ENCODE results near the gene NFATC3. TPM values are rescaled to one million over a fixed set of nuclear protein-coding genes. Genes with fewer than 3 reads are reported as not detected.

Gene NFATC3
- total RNA-seq, 5 donors from 2014 or later (not counting 1 experiment from before 2014, with no cell fraction given): 111 to 144 (median 116) TPM

GRCh38 chr16:68047987-68048386, 37.2 kb upstream of the NFATC3 start:
- Mint-ChIP-seq H3K4me1 (peaks cover 4 to 9% (median 5%) of the 10 kb centered on the region in 3 donors), H3K4me3 (no peak overlapping the region), H3K27ac (no peak overlapping the region), H3K27me3 (no peaks in the 10 kb centered on the region), H3K9me3 (no peaks in the 10 kb centered on the region), H3K36me3 (peaks cover 30% of the 10 kb centered on the region)
- no peaks in the 10 kb centered on the region for H3K9me3 ChIP-seq
- no peaks in the 10 kb centered on the region for H3K4me1 ChIP-seq (ENCODE audit: control insufficient read depth in 1 of 2, extremely low read depth in 1 of 2, insufficient read depth in 2 of 2, low read length in 2 of 2)
- no CpG with 5 or more reads among the region's 2 CpGs for WGBS (ENCODE audit: insufficient coverage)
- ChIA-PET CTCF (interaction anchor here in 1 of 2 donors (0.6 kb wide), 1 partner anchor 287 kb away, joined by 5 read pairs; no protein-coding TSS in a partner anchor), POLR2A (interaction anchor here in 1 of 2 donors (0.6 kb wide), 1 partner anchor 403 kb away, joined by 13 read pairs; no protein-coding TSS in a partner anchor)
- H3K36me3 ChIP-seq (ENCODE audit: control insufficient read depth in 2 of 2, extremely low read depth in 1 of 2, insufficient read depth in 1 of 2, low read length in 1 of 2): peaks cover 11 to 25% of the 10 kb centered on the region in 2 donors
- DNase-seq (no peak), ATAC-seq (replicated peaks in 1 of 4) (no peak)
- H3K4me3 ChIP-seq (ENCODE audit: control insufficient read depth in 1 of 2, extremely low read depth in 1 of 2, low read length in 1 of 2): no peak overlapping the region
- H3K27ac ChIP-seq (ENCODE audit: low read length): no peak overlapping the region
- no peaks in the 10 kb centered on the region for H3K27me3 ChIP-seq (replicated peaks in 1 of 2; ENCODE audit: control insufficient read depth in 2 of 2, extremely low read depth in 1 of 2, insufficient read depth in 2 of 2, low read length in 1 of 2)

- WGBS (ENCODE audit: insufficient coverage): no CpG with 5 or more reads among the region's 2 CpGs
Observed at GRCh38 chr16:68049449-68049848, 35.7 kb upstream of the NFATC3 start.

GRCh38 chr16:68055395-68055794, 29.8 kb upstream of the NFATC3 start:
- Histone ChIP-seq H3K36me3 (ENCODE audit: control insufficient read depth in 2 of 2, extremely low read depth in 1 of 2, insufficient read depth in 1 of 2, low read length in 1 of 2) (peaks cover 15 to 28% of the 10 kb centered on the region in 2 donors), H3K9me3 (no peaks in the 10 kb centered on the region), H3K27me3 (replicated peaks in 1 of 2; ENCODE audit: control insufficient read depth in 2 of 2, extremely low read depth in 1 of 2, insufficient read depth in 2 of 2, low read length in 1 of 2) (no peaks in the 10 kb centered on the region), H3K27ac (ENCODE audit: low read length) (no peak overlapping the region), H3K4me3 (ENCODE audit: control insufficient read depth in 1 of 2, extremely low read depth in 1 of 2, low read length in 1 of 2) (no peak overlapping the region), H3K4me1 (ENCODE audit: control insufficient read depth in 1 of 2, extremely low read depth in 1 of 2, insufficient read depth in 2 of 2, low read length in 2 of 2) (peaks cover 4 to 18% of the 10 kb centered on the region in 2 experiments)
- H3K9me3 Mint-ChIP-seq: no peaks in the 10 kb centered on the region
- peaks cover 48% of the 10 kb centered on the region for H3K36me3 Mint-ChIP-seq
- H3K4me3 Mint-ChIP-seq: no peak overlapping the region
- no peak overlapping the region for H3K27ac Mint-ChIP-seq
- H3K4me1 Mint-ChIP-seq: peaks cover 12 to 20% (median 15%) of the 10 kb centered on the region in 3 donors
- ChIA-PET POLR2A (no interaction called here), CTCF (no interaction called here)
- WGBS (ENCODE audit: insufficient coverage): 100% methylated on average over 1 of the region's 3 CpGs
- no peak for ATAC-seq (replicated peaks in 1 of 4)
- no peak for DNase-seq
- H3K27me3 Mint-ChIP-seq: no peaks in the 10 kb centered on the region

More at GRCh38 chr16:68049449-68049848, 35.7 kb upstream of the NFATC3 start:
- no peaks in the 10 kb centered on the region for H3K9me3 Mint-ChIP-seq
- no peaks in the 10 kb centered on the region for H3K4me1 ChIP-seq (ENCODE audit: control insufficient read depth in 1 of 2, extremely low read depth in 1 of 2, insufficient read depth in 2 of 2, low read length in 2 of 2)
- H3K36me3 ChIP-seq (ENCODE audit: control insufficient read depth in 2 of 2, extremely low read depth in 1 of 2, insufficient read depth in 1 of 2, low read length in 1 of 2): peaks cover 11 to 32% of the 10 kb centered on the region in 2 donors
- no peak overlapping the region for H3K4me3 ChIP-seq (ENCODE audit: control insufficient read depth in 1 of 2, extremely low read depth in 1 of 2, low read length in 1 of 2)
- peaks cover 4 to 9% (median 5%) of the 10 kb centered on the region in 3 donors for H3K4me1 Mint-ChIP-seq
- no peak overlapping the region for H3K4me3 Mint-ChIP-seq
- ChIA-PET CTCF (no interaction called here), POLR2A (no interaction called here)
- ATAC-seq (replicated peaks in 1 of 4) (no peak), DNase-seq (no peak)
- H3K27ac ChIP-seq (ENCODE audit: low read length): no peak overlapping the region
- H3K9me3 ChIP-seq: no peaks in the 10 kb centered on the region
- H3K27me3 ChIP-seq (replicated peaks in 1 of 2; ENCODE audit: control insufficient read depth in 2 of 2, extremely low read depth in 1 of 2, insufficient read depth in 2 of 2, low read length in 1 of 2): no peaks in the 10 kb centered on the region
- H3K27ac Mint-ChIP-seq: no peak overlapping the region
- peaks cover 42% of the 10 kb centered on the region for H3K36me3 Mint-ChIP-seq
- H3K27me3 Mint-ChIP-seq: no peaks in the 10 kb centered on the region

GRCh38 chr16:68059804-68060203, 25.4 kb upstream of the NFATC3 start:
- H3K4me1 ChIP-seq (ENCODE audit: control insufficient read depth in 1 of 2, extremely low read depth in 1 of 2, insufficient read depth in 2 of 2, low read length in 2 of 2): peaks cover 19 to 62% of the 10 kb centered on the region in 2 experiments
- peak overlapping the region; percentile 47 for H3K27ac ChIP-seq (ENCODE audit: low read length)
- Mint-ChIP-seq H3K9me3 (no peaks in the 10 kb centered on the region), H3K4me1 (peaks cover 47 to 58% (median 49%) of the 10 kb centered on the region in 3 donors), H3K27ac (peak overlapping the region; percentile 71 to 75), H3K4me3 (no peak overlapping the region), H3K27me3 (no peaks in the 10 kb centered on the region), H3K36me3 (peaks cover 36% of the 10 kb centered on the region)
- H3K4me3 ChIP-seq (ENCODE audit: control insufficient read depth in 1 of 2, extremely low read depth in 1 of 2, low read length in 1 of 2): no peak overlapping the region
- H3K36me3 ChIP-seq (ENCODE audit: control insufficient read depth in 2 of 2, extremely low read depth in 1 of 2, insufficient read depth in 1 of 2, low read length in 1 of 2): peaks cover 7 to 13% of the 10 kb centered on the region in 2 donors
- DNase-seq (no peak), ATAC-seq (replicated peaks in 1 of 4) (no peak)
- ChIA-PET CTCF (no interaction called here), POLR2A (no interaction called here)
- no peaks in the 10 kb centered on the region for H3K9me3 ChIP-seq
- no peaks in the 10 kb centered on the region for H3K27me3 ChIP-seq (replicated peaks in 1 of 2; ENCODE audit: control insufficient read depth in 2 of 2, extremely low read depth in 1 of 2, insufficient read depth in 2 of 2, low read length in 1 of 2)

GRCh38 chr16:68061396-68061795, 23.8 kb upstream of the NFATC3 start:
- WGBS (ENCODE audit: insufficient coverage): 100% methylated on average over 1 of the region's 3 CpGs
- Mint-ChIP-seq H3K4me1 (peaks cover 60 to 70% (median 65%) of the 10 kb centered on the region in 3 donors), H3K9me3 (no peaks in the 10 kb centered on the region), H3K27me3 (no peaks in the 10 kb centered on the region), H3K27ac (peak overlapping the region; percentile 86 to 89), H3K4me3 (no peak overlapping the region), H3K36me3 (peaks cover 25% of the 10 kb centered on the region)
- Histone ChIP-seq H3K9me3 (no peaks in the 10 kb centered on the region), H3K27ac (ENCODE audit: low read length) (peak overlapping the region; percentile 39), H3K4me3 (ENCODE audit: control insufficient read depth in 1 of 2, extremely low read depth in 1 of 2, low read length in 1 of 2) (no peak overlapping the region), H3K4me1 (ENCODE audit: control insufficient read depth in 1 of 2, extremely low read depth in 1 of 2, insufficient read depth in 2 of 2, low read length in 2 of 2) (peaks cover 30 to 76% of the 10 kb centered on the region in 2 experiments), H3K36me3 (ENCODE audit: control insufficient read depth in 2 of 2, extremely low read depth in 1 of 2, insufficient read depth in 1 of 2, low read length in 1 of 2) (peaks cover 0 to 5% of the 10 kb centered on the region in 2 donors), H3K27me3 (replicated peaks in 1 of 2; ENCODE audit: control insufficient read depth in 2 of 2, extremely low read depth in 1 of 2, insufficient read depth in 2 of 2, low read length in 1 of 2) (no peaks in the 10 kb centered on the region)
- ATAC-seq (replicated peaks in 1 of 4): no peak
- POLR2A ChIA-PET: interaction anchor here in 1 of 2 donors (0.5 kb wide), 1 partner anchor 578 kb away, joined by 3 read pairs; the partner anchor contains the start of gene AGRP
- CTCF ChIA-PET: interaction anchor here in 1 of 2 donors (0.6 kb wide), 2 partner anchors 10 to 21 kb away, joined by 3 to 5 read pairs; no protein-coding TSS in a partner anchor
- DNase-seq: no peak

GRCh38 chr16:68062910-68063393, 22.2 kb upstream of the NFATC3 start:
- Histone ChIP-seq H3K9me3 (no peaks in the 10 kb centered on the region), H3K4me3 (ENCODE audit: control insufficient read depth in 1 of 2, extremely low read depth in 1 of 2, low read length in 1 of 2) (no peak overlapping the region), H3K4me1 (ENCODE audit: control insufficient read depth in 1 of 2, extremely low read depth in 1 of 2, insufficient read depth in 2 of 2, low read length in 2 of 2) (peaks cover 30 to 80% of the 10 kb centered on the region in 2 experiments), H3K27ac (ENCODE audit: low read length) (peak overlapping the region; percentile 49), H3K27me3 (replicated peaks in 1 of 2; ENCODE audit: control insufficient read depth in 2 of 2, extremely low read depth in 1 of 2, insufficient read depth in 2 of 2, low read length in 1 of 2) (no peaks in the 10 kb centered on the region), H3K36me3 (ENCODE audit: control insufficient read depth in 2 of 2, extremely low read depth in 1 of 2, insufficient read depth in 1 of 2, low read length in 1 of 2) (peaks cover 0 to 4% of the 10 kb centered on the region in 2 donors)
- H3K27ac Mint-ChIP-seq: peak overlapping the region; percentile 89 to 90
- no peaks in the 10 kb centered on the region for H3K9me3 Mint-ChIP-seq
- ATAC-seq (replicated peaks in 1 of 4): peak; percentile 73 to 84 (median 76)
- peak overlapping the region in 1 of 3 donors; percentile 66 for H3K4me3 Mint-ChIP-seq
- POLR2A ChIA-PET: interaction anchor here in 1 of 2 donors (0.6 kb wide), 2 partner anchors 57 to 149 kb away, joined by 3 to 8 read pairs; no protein-coding TSS in a partner anchor
- no peaks in the 10 kb centered on the region for H3K27me3 Mint-ChIP-seq
- CTCF ChIA-PET: interaction anchor here (0.6 to 2.7 kb wide), 6 partner anchors 12 to 542 kb away, joined by 3 to 9 read pairs (median 3); partner anchors contain the start of gene NFATC3 (in 1 of the 2)
- WGBS (ENCODE audit: insufficient coverage): 40% methylated on average over 1 of the region's 4 CpGs
- DNase-seq: peak in 30 of 35 experiments; percentile 19 to 65 (median 44)
- peaks cover 19% of the 10 kb centered on the region for H3K36me3 Mint-ChIP-seq
- peaks cover 68 to 79% (median 75%) of the 10 kb centered on the region in 3 donors for H3K4me1 Mint-ChIP-seq
